Retinal pigment epithelial cell (primary cell): ENCODE measurements around the gene GNGT1.

Experiments used
- DNase-seq: peaks from one replicate; pipeline ENCODE4 v3.0.0-alpha.2; 2010; ENCODE audit warnings: low read depth
- H3K4me3 ChIP-seq: 2 replicates; pipeline ENCODE4 v1.5.1; 2011; ENCODE audit warnings: mild to moderate bottlenecking, low read length, control low read depth, moderate library complexity
- CTCF ChIP-seq: conservative IDR thresholded peaks from 2 replicates; pipeline ENCODE4 v1.5.1; 2011; ENCODE audit warnings: low read depth, low read length, control low read depth, inconsistent platforms

The GNGT1 gene

GRCh38 chr7:93949423-93949822 is 43.1 kb downstream of the GNGT1 start:
- peak; percentile 15 for DNase-seq

GRCh38 chr7:93955304-93955703 is 48.9 kb downstream of the GNGT1 start:
- no peak for TF ChIP-seq CTCF
- DNase-seq, result no peak
- no peak overlapping the region for H3K4me3 ChIP-seq

More at GRCh38 chr7:93949423-93949822, 43.1 kb downstream of the GNGT1 start:
- H3K4me3 ChIP-seq, result no peak overlapping the region
- no peak for TF ChIP-seq CTCF

- no peak for TF ChIP-seq CTCF
- no peak for DNase-seq
- H3K4me3 ChIP-seq, result no peak overlapping the region
Observed at GRCh38 chr7:93957767-93958166, 51.4 kb downstream of the GNGT1 start.

- H3K4me3 ChIP-seq, result no peak overlapping the region
- no peak for TF ChIP-seq CTCF
- DNase-seq, result no peak
Observed at GRCh38 chr7:93958216-93958615, 51.8 kb downstream of the GNGT1 start.

- DNase-seq, result no peak
- no peak for TF ChIP-seq CTCF
- no peak overlapping the region for H3K4me3 ChIP-seq
Observed at GRCh38 chr7:93958651-93959050, 52.3 kb downstream of the GNGT1 start.
